NCI-H2227 treated with DMSO at 0.1 percent for 48 hours (cell line): ENCODE measurements around the gene GFRA3.
A peak's percentile ranks its signal among the peaks of the same experiment; 100 is the strongest.
"Not testable (repeated sequence)": the region's sequence is repeated elsewhere in the genome, so short reads cannot be mapped to it uniquely, and the experiment has no call there.

Experiments used
- DNase-seq: peaks from one replicate; lab custom pipeline; 2025; lab: John Stamatoyannopoulos, UW

The GFRA3 gene

GRCh38 chr5:138274189-138274853, at the start of gene GFRA3:
Gene GFRA3, minus strand, starts transcription at chr5:138274621. Its CDS starts 197 bp downstream, at chr5:138274424.
- DNase-seq = no peak

- not testable (repeated sequence) for DNase-seq
Measured at GRCh38 chr5:138318211-138318610, 43.8 kb upstream of the GFRA3 start.

- no peak for DNase-seq
Measured at GRCh38 chr5:138316355-138316754, 41.9 kb upstream of the GFRA3 start.

GRCh38 chr5:138315751-138316278, 41.4 kb upstream of the GFRA3 start:
- no peak for DNase-seq

GRCh38 chr5:138305797-138306196, 31.4 kb upstream of the GFRA3 start:
- DNase-seq = no peak

GRCh38 chr5:138303372-138303771, 29.0 kb upstream of the GFRA3 start:
- no peak for DNase-seq

- DNase-seq = no peak
Measured at GRCh38 chr5:138289296-138289695, 14.9 kb upstream of the GFRA3 start.

- DNase-seq = no peak
Measured at GRCh38 chr5:138287246-138287645, 12.8 kb upstream of the GFRA3 start.

GRCh38 chr5:138282920-138283742, 8.7 kb upstream of the GFRA3 start:
- peak; percentile 28 for DNase-seq

- no peak for DNase-seq
Measured at GRCh38 chr5:138280915-138281314, 6.5 kb upstream of the GFRA3 start.

- no peak for DNase-seq
Measured at GRCh38 chr5:138276402-138277054, 2.1 kb upstream of the GFRA3 start.

- DNase-seq = no peak
Measured at GRCh38 chr5:138275895-138276294, 1.5 kb upstream of the GFRA3 start.

GRCh38 chr5:138275379-138275782, 960 bp upstream of the GFRA3 start:
- no peak for DNase-seq

GRCh38 chr5:138273834-138274188, 610 bp downstream of the GFRA3 start:
- no peak for DNase-seq

GRCh38 chr5:138272681-138273080, 1.7 kb downstream of the GFRA3 start:
- DNase-seq = no peak

GRCh38 chr5:138271281-138271680, 3.1 kb downstream of the GFRA3 start:
- no peak for DNase-seq

GRCh38 chr5:138264183-138264582, 10.2 kb downstream of the GFRA3 start:
- DNase-seq = no peak

GRCh38 chr5:138263581-138263980, 10.8 kb downstream of the GFRA3 start:
- no peak for DNase-seq

- no peak for DNase-seq
Measured at GRCh38 chr5:138258704-138259292, 15.6 kb downstream of the GFRA3 start.

- DNase-seq = no peak
Measured at GRCh38 chr5:138257583-138257982, 16.8 kb downstream of the GFRA3 start.

GRCh38 chr5:138252944-138253343, 21.5 kb downstream of the GFRA3 start:
- DNase-seq = no peak

- DNase-seq = peak; percentile 11
Measured at GRCh38 chr5:138247800-138248199, 26.6 kb downstream of the GFRA3 start.
